Measurements from ENCODE around the gene FLT1.

- TF ChIP-seq CTCF (conservative IDR thresholded peaks at IDR 0.05 in 1 of 2, IDR thresholded peaks at IDR 0.05 in 1 of 2; ENCODE audit: extremely low read depth in 1 of 2, insufficient read depth in 1 of 2, low read depth in 1 of 2, low read length in 2 of 2) (no peak), EZH2 (IDR thresholded peaks at IDR 0.05; ENCODE audit: borderline replicate concordance, low read length) (no peak)
Observed at GRCh38 chr13:28424541-28424940, 70.4 kb downstream of the FLT1 start.

Measured in mammary epithelial cell (primary cell).